HepG2 (cell line): ENCODE data around the gene ATRIP. TPM values are rescaled to one million over a fixed set of nuclear protein-coding genes. Genes with fewer than 3 reads are reported as not detected.

ENCODE experiments used
- CREB1 ChIP-seq, 2 experiments: fragments of 450-650 bp in 1 of 2; IDR thresholded peaks; 2 replicates each; pipeline ENCODE4 v1.6.1; 2016 to 2017; ENCODE audit warnings: control low read depth in 1 of 2, mild to moderate bottlenecking in 1 of 2, missing compliant biosample characterization in 1 of 2, missing genetic modification characterization in 1 of 2
- FOXM1 ChIP-seq: sonication (generic); formaldehyde crosslinking; IDR thresholded peaks from 2 replicates; pipeline ENCODE4 v1.5.0; 2020; ENCODE audit warnings: missing genetic modification reagents
- GLI4 ChIP-seq: sonication (generic); formaldehyde crosslinking; IDR thresholded peaks from 2 replicates; pipeline ENCODE4 v1.5.1; 2020; ENCODE audit warnings: missing genetic modification reagents, mild to moderate bottlenecking, moderate library complexity, borderline replicate concordance
- KDM2A ChIP-seq: sonication (generic); formaldehyde crosslinking; IDR thresholded peaks from 2 replicates; pipeline ENCODE4 v1.4.0; 2020; ENCODE audit warnings: low read depth, missing genetic modification reagents, borderline replicate concordance
- KLF13 ChIP-seq: sonication (generic); formaldehyde crosslinking; IDR thresholded peaks from 2 replicates; pipeline ENCODE4 v1.4.0; 2020; ENCODE audit warnings: mild to moderate bottlenecking, missing genetic modification reagents
- NFYC ChIP-seq: IDR thresholded peaks from 2 replicates; pipeline ENCODE4 v1.6.1; 2016; ENCODE audit warnings: missing genetic modification reagents, missing compliant biosample characterization
- PHF20 ChIP-seq: sonication (generic); formaldehyde crosslinking; IDR thresholded peaks from 2 replicates; pipeline ENCODE4 v1.5.0; 2020; ENCODE audit warnings: mild to moderate bottlenecking, missing genetic modification reagents
- RXRB ChIP-seq: IDR thresholded peaks from 2 replicates; pipeline ENCODE4 v1.6.1; 2016; ENCODE audit warnings: borderline replicate concordance, missing genetic modification reagents, missing compliant biosample characterization
- SOX6 ChIP-seq, 2 experiments: fragments of 450-650 bp in 1 of 2; sonication (generic) in 1 of 2; formaldehyde crosslinking in 1 of 2; IDR thresholded peaks; 2 replicates each; pipeline versions ENCODE4 v1.4.0 to v1.6.1; 2017 to 2020; ENCODE audit warnings: antibody characterized with exemption in 1 of 2, mild to moderate bottlenecking in 1 of 2, missing genetic modification reagents in 1 of 2
- XBP1 ChIP-seq: sonication (generic); formaldehyde crosslinking; IDR thresholded peaks from 2 replicates; pipeline ENCODE4 v1.5.0; 2020; ENCODE audit warnings: missing genetic modification reagents
- ZBTB38 ChIP-seq: sonication (generic); formaldehyde crosslinking; IDR thresholded peaks from 2 replicates; pipeline ENCODE4 v1.5.1; 2020; ENCODE audit warnings: mild to moderate bottlenecking, missing genetic modification reagents
- ZFYVE20 ChIP-seq: sonication (generic); formaldehyde crosslinking; IDR thresholded peaks from 2 replicates; pipeline ENCODE4 v1.8.0; 2023; ENCODE audit warnings: low read depth, mild to moderate bottlenecking, moderate library complexity, missing genetic modification reagents, borderline replicate concordance
- ZNF260 ChIP-seq: sonication (generic); formaldehyde crosslinking; IDR thresholded peaks from 2 replicates; pipeline ENCODE4 v1.4.0; 2020; ENCODE audit warnings: missing genetic modification reagents, low read depth, mild to moderate bottlenecking, borderline replicate concordance
- ZNF549 ChIP-seq: sonication (generic); formaldehyde crosslinking; IDR thresholded peaks from 2 replicates; pipeline ENCODE4 v1.5.0; 2020; ENCODE audit warnings: missing genetic modification reagents
- ZNF629 ChIP-seq: sonication (generic); formaldehyde crosslinking; conservative IDR thresholded peaks from 2 replicates; pipeline ENCODE4 v1.5.0; 2020; ENCODE audit warnings: missing genetic modification reagents
- polyA plus RNA-seq, 8 experiments: library from polyadenylated mRNA; depleted of rRNA in 3 of 8; stranded (reverse) in 7 of 8; unstranded in 1 of 8; fragments of >200 nt; fragmentation: Illumina TruSeq in 4 of 8; extraction: Trizol in 4 of 8; gene quantifications; 2 replicates each; pipeline versions ENCODE4 v1.2.1 to v1.2.3, GENCODE V29; 2011 to 2016; ENCODE audit warnings: low read depth in 4 of 8, missing spikeins in 1 of 8, mixed read lengths in 1 of 8; ENCODE audit not compliant: insufficient read depth in 1 of 8
- total RNA-seq, 5 experiments: library from RNA; depleted of rRNA; stranded (reverse); fragments of >200 nt; fragmentation: Illumina TruSeq; extraction: Trizol; gene quantifications; 2 replicates each; pipeline ENCODE4 v1.2.3, GENCODE V29; 2016; ENCODE audit warnings: low read depth in 1 of 5
- TF ChIP-seq, protein P1 (sequence below): IDR thresholded peaks from 2 replicates; pipeline ENCODE4 v1.6.1; 2016; ENCODE audit warnings: missing compliant biosample characterization, missing genetic modification reagents, borderline replicate concordance
- TF ChIP-seq, protein P2 (sequence below): sonication (generic); formaldehyde crosslinking; IDR thresholded peaks from 2 replicates; pipeline ENCODE4 v1.4.0; 2020; ENCODE audit warnings: missing genetic modification reagents
- TF ChIP-seq, protein P3 (sequence below): sonication (generic); formaldehyde crosslinking; IDR thresholded peaks from 2 replicates; pipeline ENCODE4 v1.4.0; 2020; ENCODE audit warnings: mild to moderate bottlenecking, missing genetic modification reagents
- TF ChIP-seq, protein P4 (sequence below): sonication (generic); formaldehyde crosslinking; IDR thresholded peaks from 2 replicates; pipeline ENCODE4 v1.4.0; 2020; ENCODE audit warnings: missing genetic modification reagents
- TF ChIP-seq, protein P5 (sequence below): sonication (generic); formaldehyde crosslinking; IDR thresholded peaks from 2 replicates; pipeline ENCODE4 v1.4.0; 2020; ENCODE audit warnings: missing genetic modification reagents
- TF ChIP-seq, protein P6 (sequence below): sonication (generic); formaldehyde crosslinking; IDR thresholded peaks from 2 replicates; pipeline ENCODE4 v1.5.0; 2020; ENCODE audit warnings: missing genetic modification reagents, mild to moderate bottlenecking, borderline replicate concordance

Gene ATRIP
- total and polyA plus RNA-seq, 2 of the 13 experiments (the other 11 are each of a cell fraction or from before 2014, with no cell fraction given) = 5.1 to 12.5 TPM

DNA sequence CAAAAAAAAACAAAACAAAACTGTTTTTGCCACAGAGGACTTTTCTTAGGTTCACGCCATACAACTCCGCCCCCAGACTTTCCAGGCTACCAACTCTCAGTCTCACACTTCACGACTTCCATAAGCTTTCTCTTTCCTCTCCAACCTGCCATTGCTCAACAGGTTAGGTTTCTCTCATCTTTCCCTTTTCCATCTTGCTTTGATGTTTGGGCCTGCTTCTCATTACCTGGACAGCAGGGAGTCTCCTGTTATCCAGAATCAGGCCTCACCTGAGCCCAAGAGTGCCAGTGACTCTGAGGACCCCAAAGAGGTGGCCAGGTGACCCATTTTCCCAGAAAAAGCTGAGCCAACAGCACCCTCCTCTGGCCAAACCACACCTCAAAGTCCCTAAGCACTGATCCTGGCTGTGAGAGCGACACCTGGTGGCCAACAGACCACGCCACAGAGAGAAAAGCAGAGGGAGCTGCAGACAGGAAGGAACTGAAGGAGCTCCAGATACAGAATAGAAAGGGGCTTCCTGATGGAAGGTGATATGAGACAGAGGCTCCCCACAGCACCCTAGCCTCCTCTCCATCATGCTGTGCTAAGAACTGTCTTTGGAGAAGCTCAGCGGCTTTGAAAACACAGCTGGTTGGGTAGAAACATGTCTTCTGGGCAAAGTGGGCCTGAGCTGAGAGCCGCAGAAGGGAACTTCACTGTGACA lies 10.6 kb upstream of the ATRIP start (continued):
- TF ChIP-seq ZBTB38 (CRISPR knock-in tag) = peak; percentile 81
- peak; percentile 74; the same call in 1 of the 2 replicates for TF ChIP-seq KDM2A (CRISPR knock-in tag)
- TF ChIP-seq KLF13 (CRISPR knock-in tag) = no peak
- peak; percentile 65 for TF ChIP-seq RXRB (CRISPR knock-in tag)
- TF ChIP-seq, protein P1, sequence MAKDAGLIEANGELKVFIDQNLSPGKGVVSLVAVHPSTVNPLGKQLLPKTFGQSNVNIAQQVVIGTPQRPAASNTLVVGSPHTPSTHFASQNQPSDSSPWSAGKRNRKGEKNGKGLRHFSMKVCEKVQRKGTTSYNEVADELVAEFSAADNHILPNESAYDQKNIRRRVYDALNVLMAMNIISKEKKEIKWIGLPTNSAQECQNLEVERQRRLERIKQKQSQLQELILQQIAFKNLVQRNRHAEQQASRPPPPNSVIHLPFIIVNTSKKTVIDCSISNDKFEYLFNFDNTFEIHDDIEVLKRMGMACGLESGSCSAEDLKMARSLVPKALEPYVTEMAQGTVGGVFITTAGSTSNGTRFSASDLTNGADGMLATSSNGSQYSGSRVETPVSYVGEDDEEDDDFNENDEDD (CRISPR knock-in tag) = no peak
- TF ChIP-seq XBP1 (CRISPR knock-in tag) = no peak
- no peak for TF ChIP-seq ZNF260 (CRISPR knock-in tag)
- TF ChIP-seq NFYC (CRISPR knock-in tag) = 0 out of 2 replicates have a peak, but pooled peaks have one; percentile 20
- no peak for TF ChIP-seq ZNF549 (CRISPR knock-in tag)
- TF ChIP-seq, protein P2, sequence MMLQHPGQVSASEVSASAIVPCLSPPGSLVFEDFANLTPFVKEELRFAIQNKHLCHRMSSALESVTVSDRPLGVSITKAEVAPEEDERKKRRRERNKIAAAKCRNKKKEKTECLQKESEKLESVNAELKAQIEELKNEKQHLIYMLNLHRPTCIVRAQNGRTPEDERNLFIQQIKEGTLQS = no peak
- TF ChIP-seq CREB1 (IDR thresholded peaks at IDR 0.05) = no peak
- TF ChIP-seq CREB1 (CRISPR knock-in tag; IDR thresholded peaks at IDR 0.05) = no peak; the same call in 1 of the 2 replicates
- no peak for TF ChIP-seq FOXM1 (CRISPR knock-in tag)
- TF ChIP-seq, protein P3, sequence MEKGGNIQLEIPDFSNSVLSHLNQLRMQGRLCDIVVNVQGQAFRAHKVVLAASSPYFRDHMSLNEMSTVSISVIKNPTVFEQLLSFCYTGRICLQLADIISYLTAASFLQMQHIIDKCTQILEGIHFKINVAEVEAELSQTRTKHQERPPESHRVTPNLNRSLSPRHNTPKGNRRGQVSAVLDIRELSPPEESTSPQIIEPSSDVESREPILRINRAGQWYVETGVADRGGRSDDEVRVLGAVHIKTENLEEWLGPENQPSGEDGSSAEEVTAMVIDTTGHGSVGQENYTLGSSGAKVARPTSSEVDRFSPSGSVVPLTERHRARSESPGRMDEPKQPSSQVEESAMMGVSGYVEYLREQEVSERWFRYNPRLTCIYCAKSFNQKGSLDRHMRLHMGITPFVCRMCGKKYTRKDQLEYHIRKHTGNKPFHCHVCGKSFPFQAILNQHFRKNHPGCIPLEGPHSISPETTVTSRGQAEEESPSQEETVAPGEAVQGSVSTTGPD (CRISPR knock-in tag) = no peak
- no peak for TF ChIP-seq GLI4 (CRISPR knock-in tag)
- TF ChIP-seq PHF20 (CRISPR knock-in tag) = no peak
- no peak for TF ChIP-seq ZNF629 (CRISPR knock-in tag)
- TF ChIP-seq SOX6 (IDR thresholded peaks at IDR 0.05) = no peak
- peak; percentile 21; the same call in 1 of the 2 replicates for TF ChIP-seq SOX6 (CRISPR knock-in tag; IDR thresholded peaks at IDR 0.05)
- TF ChIP-seq, protein P4, sequence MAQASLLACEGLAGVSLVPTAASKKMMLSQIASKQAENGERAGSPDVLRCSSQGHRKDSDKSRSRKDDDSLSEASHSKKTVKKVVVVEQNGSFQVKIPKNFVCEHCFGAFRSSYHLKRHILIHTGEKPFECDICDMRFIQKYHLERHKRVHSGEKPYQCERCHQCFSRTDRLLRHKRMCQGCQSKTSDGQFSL = 0 out of 2 replicates have a peak, but pooled peaks have one; percentile 47
- TF ChIP-seq, protein P5, sequence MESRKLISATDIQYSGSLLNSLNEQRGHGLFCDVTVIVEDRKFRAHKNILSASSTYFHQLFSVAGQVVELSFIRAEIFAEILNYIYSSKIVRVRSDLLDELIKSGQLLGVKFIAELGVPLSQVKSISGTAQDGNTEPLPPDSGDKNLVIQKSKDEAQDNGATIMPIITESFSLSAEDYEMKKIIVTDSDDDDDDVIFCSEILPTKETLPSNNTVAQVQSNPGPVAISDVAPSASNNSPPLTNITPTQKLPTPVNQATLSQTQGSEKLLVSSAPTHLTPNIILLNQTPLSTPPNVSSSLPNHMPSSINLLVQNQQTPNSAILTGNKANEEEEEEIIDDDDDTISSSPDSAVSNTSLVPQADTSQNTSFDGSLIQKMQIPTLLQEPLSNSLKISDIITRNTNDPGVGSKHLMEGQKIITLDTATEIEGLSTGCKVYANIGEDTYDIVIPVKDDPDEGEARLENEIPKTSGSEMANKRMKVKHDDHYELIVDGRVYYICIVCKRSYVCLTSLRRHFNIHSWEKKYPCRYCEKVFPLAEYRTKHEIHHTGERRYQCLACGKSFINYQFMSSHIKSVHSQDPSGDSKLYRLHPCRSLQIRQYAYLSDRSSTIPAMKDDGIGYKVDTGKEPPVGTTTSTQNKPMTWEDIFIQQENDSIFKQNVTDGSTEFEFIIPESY (CRISPR knock-in tag) = peak; percentile 73
- TF ChIP-seq, protein P6, sequence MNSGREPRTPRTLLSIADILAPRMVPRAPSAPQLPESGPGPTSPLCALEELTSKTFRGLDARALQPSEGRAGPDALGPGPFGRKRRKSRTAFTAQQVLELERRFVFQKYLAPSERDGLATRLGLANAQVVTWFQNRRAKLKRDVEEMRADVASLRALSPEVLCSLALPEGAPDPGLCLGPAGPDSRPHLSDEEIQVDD (CRISPR knock-in tag) = no peak
- TF ChIP-seq ZFYVE20 (CRISPR knock-in tag) = no peak
